Smooth muscle cell (in vitro differentiated cells): ENCODE measurements around the gene FRMD5. TPM values are rescaled to one million over a fixed set of nuclear protein-coding genes. Genes with fewer than 3 reads are reported as not detected.

Experiments
- DNase-seq: peaks from one replicate; lab custom pipeline; 2025; ENCODE audit not compliant: unreplicated experiment; lab: John Stamatoyannopoulos, UW
- H2AFZ ChIP-seq: fragments of 200-600 bp; sonication (generic); 2 replicates; pipeline ENCODE4 v1.6.0; 2016; ENCODE audit warnings: antibody characterized with exemption, low read depth, mild to moderate bottlenecking
- H3F3A ChIP-seq: fragments of 200-600 bp; sonication (generic); 2 replicates; pipeline ENCODE4 v1.6.0; 2017; ENCODE audit warnings: antibody characterized with exemption, low read depth
- H3K27ac ChIP-seq: fragments of 200-600 bp; sonication (generic); 2 replicates; pipeline ENCODE4 v1.5.1; 2016; ENCODE audit warnings: low read depth, mild to moderate bottlenecking
- H3K27me3 ChIP-seq: fragments of 200-600 bp; sonication (generic); 2 replicates; pipeline ENCODE4 v1.6.1; 2016; ENCODE audit warnings: low read depth, mild to moderate bottlenecking
- H3K36me3 ChIP-seq: fragments of 200-600 bp; sonication (generic); 2 replicates; pipeline ENCODE4 v1.5.1; 2016; ENCODE audit warnings: low read depth
- H3K4me1 ChIP-seq: fragments of 200-600 bp; sonication (generic); 2 replicates; pipeline ENCODE4 v1.5.1; 2016; ENCODE audit warnings: low read depth
- H3K4me2 ChIP-seq: fragments of 200-600 bp; sonication (generic); 2 replicates; pipeline ENCODE4 v1.6.0; 2016; ENCODE audit warnings: mild to moderate bottlenecking
- H3K4me3 ChIP-seq: fragments of 200-600 bp; sonication (generic); 2 replicates; pipeline ENCODE4 v1.5.1; 2016; ENCODE audit warnings: mild to moderate bottlenecking
- H3K79me2 ChIP-seq: fragments of 200-600 bp; sonication (generic); 2 replicates; pipeline ENCODE4 v1.6.0; 2016; ENCODE audit warnings: low read depth, mild to moderate bottlenecking
- H3K9ac ChIP-seq: fragments of 200-600 bp; sonication (generic); 2 replicates; pipeline ENCODE4 v1.6.0; 2016; ENCODE audit warnings: low read depth
- H3K9me3 ChIP-seq: fragments of 200-600 bp; sonication (generic); replicated peaks from 2 replicates; pipeline ENCODE4 v1.5.1; 2016; ENCODE audit warnings: low read depth
- H4K20me1 ChIP-seq: fragments of 200-600 bp; sonication (generic); 2 replicates; pipeline ENCODE4 v1.6.0; 2016; ENCODE audit warnings: low read depth
- CTCF ChIP-seq: fragments of 200-600 bp; sonication (generic); IDR thresholded peaks from 2 replicates; pipeline ENCODE4 v1.5.1; 2017; ENCODE audit warnings: borderline replicate concordance, mild to moderate bottlenecking, antibody characterized with exemption; ENCODE audit not compliant: insufficient read depth, poor library complexity, severe bottlenecking
- WGBS: methylation state at CpG from one replicate; pipeline ENCODE4 v1.1.7; 2016; ENCODE audit warnings: low lambda C conversion rate; 5-methylcytosine and 5-hydroxymethylcytosine counted together
- polyA plus RNA-seq: library from polyadenylated mRNA; unstranded; fragments of >200 nt; fragmentation: Nextera tagmentation; extraction: Ambion mirVana; gene quantifications from 2 replicates; pipeline ENCODE4 v1.2.1, GENCODE V29; 2016
- total RNA-seq: library from RNA; depleted of rRNA; stranded (reverse); fragments of >200 nt; gene quantifications from 2 replicates; pipeline ENCODE4 v1.2.3, GENCODE V29; 2014

The FRMD5 gene
- total and polyA plus RNA-seq, 2 experiments from 2014 or later: 0.46 to 7.2 TPM

GRCh38 chr15:43942194-43942593 is 252.9 kb downstream of the FRMD5 start:
- Histone ChIP-seq H3K27ac (no peak overlapping the region), H2AFZ (no peak overlapping the region), H3F3A (no peaks in the 10 kb centered on the region), H3K4me3 (no peak overlapping the region), H4K20me1 (no peaks in the 10 kb centered on the region), H3K36me3 (no peaks in the 10 kb centered on the region), H3K9ac (no peak overlapping the region), H3K4me2 (no peak overlapping the region), H3K79me2 (no peaks in the 10 kb centered on the region), H3K27me3 (no peaks in the 10 kb centered on the region), H3K9me3 (no peaks in the 10 kb centered on the region), H3K4me1 (no peaks in the 10 kb centered on the region)
- TF ChIP-seq CTCF: no peak
- WGBS: 76% methylated on average over 1 of the region's 1 CpG
- no peak for DNase-seq

GRCh38 chr15:43941555-43941954 is 253.5 kb downstream of the FRMD5 start:
- Histone ChIP-seq H3K27me3 (no peaks in the 10 kb centered on the region), H3K9ac (no peak overlapping the region), H3K36me3 (no peaks in the 10 kb centered on the region), H3K9me3 (no peaks in the 10 kb centered on the region), H3K4me2 (no peak overlapping the region), H3K4me3 (no peak overlapping the region), H3K27ac (no peak overlapping the region), H2AFZ (no peak overlapping the region), H3K4me1 (no peaks in the 10 kb centered on the region), H3K79me2 (no peaks in the 10 kb centered on the region), H4K20me1 (no peaks in the 10 kb centered on the region), H3F3A (no peaks in the 10 kb centered on the region)
- no peak for TF ChIP-seq CTCF
- no peak for DNase-seq
- WGBS: 98% methylated on average over 3 of the region's 3 CpGs

GRCh38 chr15:43941071-43941470 is 254.0 kb downstream of the FRMD5 start:
- no peaks in the 10 kb centered on the region for H3K79me2 ChIP-seq
- no peak overlapping the region for H3K4me3 ChIP-seq
- no peaks in the 10 kb centered on the region for H3F3A ChIP-seq
- no peak overlapping the region for H3K9ac ChIP-seq
- 83% methylated on average over 4 of the region's 4 CpGs for WGBS
- H3K27ac ChIP-seq: no peak overlapping the region
- no peak overlapping the region for H2AFZ ChIP-seq
- H4K20me1 ChIP-seq: no peaks in the 10 kb centered on the region
- no peak overlapping the region for H3K4me2 ChIP-seq
- TF ChIP-seq CTCF: no peak
- H3K4me1 ChIP-seq: no peaks in the 10 kb centered on the region
- no peaks in the 10 kb centered on the region for H3K9me3 ChIP-seq
- no peak for DNase-seq
- H3K36me3 ChIP-seq: no peaks in the 10 kb centered on the region
- H3K27me3 ChIP-seq: no peaks in the 10 kb centered on the region

- Histone ChIP-seq H2AFZ (no peak overlapping the region), H3K36me3 (no peaks in the 10 kb centered on the region), H3F3A (peaks cover 3% of the 10 kb centered on the region), H3K9me3 (no peaks in the 10 kb centered on the region), H3K9ac (no peak overlapping the region), H3K79me2 (no peaks in the 10 kb centered on the region), H4K20me1 (no peaks in the 10 kb centered on the region), H3K27ac (no peak overlapping the region), H3K4me3 (no peak overlapping the region), H3K4me2 (no peak overlapping the region), H3K4me1 (peaks cover 3% of the 10 kb centered on the region), H3K27me3 (no peaks in the 10 kb centered on the region)
- no peak for DNase-seq
- peak; percentile 24 for TF ChIP-seq CTCF
- WGBS: 77% methylated on average over 3 of the region's 3 CpGs
Measured at GRCh38 chr15:43939070-43939469, 256.0 kb downstream of the FRMD5 start.
